ENCODE results near the gene ECHDC3. TPM values are rescaled to one million over a fixed set of nuclear protein-coding genes. Genes with fewer than 3 reads are reported as not detected.
"Not testable (repeated sequence)": the region's sequence is repeated elsewhere in the genome, so short reads cannot be mapped to it uniquely, and the experiment has no call there.

ECHDC3 gene
- total RNA-seq, 1 donor from 2014 or later = 6.1 TPM

DNA sequence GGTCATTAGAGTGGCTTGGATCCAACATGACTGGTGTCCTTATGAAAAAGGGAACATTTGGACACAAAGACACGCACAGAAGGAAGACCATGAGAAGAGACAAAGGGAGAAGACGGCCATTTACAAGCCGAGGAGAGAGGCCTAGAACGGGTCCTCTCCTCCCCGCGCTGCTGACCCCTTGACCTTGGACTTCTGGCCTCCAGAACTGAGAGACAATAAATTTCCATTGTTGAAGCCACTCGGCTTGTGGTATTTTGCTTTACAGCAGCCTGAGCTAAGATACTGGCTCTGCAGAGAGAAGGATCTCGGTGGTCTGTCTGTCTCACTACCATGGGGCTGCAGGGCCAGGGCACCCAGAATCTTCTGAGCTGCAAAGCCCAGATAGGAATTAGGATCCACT is 38.1 kb upstream of the ECHDC3 start:
- H3K36me3 Mint-ChIP-seq (ENCODE audit: low read depth, unreplicated experiment) = no peaks in the 10 kb centered on the region
- H3K4me1 Mint-ChIP-seq (ENCODE audit: unreplicated experiment) = peaks cover 18% of the 10 kb centered on the region
- DNase-seq (ENCODE audit: low spot score) = no peak
- no peak overlapping the region for H3K27ac Mint-ChIP-seq (ENCODE audit: unreplicated experiment)
- no peaks in the 10 kb centered on the region for H3K9me3 Mint-ChIP-seq (ENCODE audit: unreplicated experiment)
- H3K27me3 Mint-ChIP-seq (ENCODE audit: unreplicated experiment) = peaks cover 7% of the 10 kb centered on the region
- H3K4me3 Mint-ChIP-seq (ENCODE audit: unreplicated experiment) = no peak overlapping the region
- TF ChIP-seq, protein P1, sequence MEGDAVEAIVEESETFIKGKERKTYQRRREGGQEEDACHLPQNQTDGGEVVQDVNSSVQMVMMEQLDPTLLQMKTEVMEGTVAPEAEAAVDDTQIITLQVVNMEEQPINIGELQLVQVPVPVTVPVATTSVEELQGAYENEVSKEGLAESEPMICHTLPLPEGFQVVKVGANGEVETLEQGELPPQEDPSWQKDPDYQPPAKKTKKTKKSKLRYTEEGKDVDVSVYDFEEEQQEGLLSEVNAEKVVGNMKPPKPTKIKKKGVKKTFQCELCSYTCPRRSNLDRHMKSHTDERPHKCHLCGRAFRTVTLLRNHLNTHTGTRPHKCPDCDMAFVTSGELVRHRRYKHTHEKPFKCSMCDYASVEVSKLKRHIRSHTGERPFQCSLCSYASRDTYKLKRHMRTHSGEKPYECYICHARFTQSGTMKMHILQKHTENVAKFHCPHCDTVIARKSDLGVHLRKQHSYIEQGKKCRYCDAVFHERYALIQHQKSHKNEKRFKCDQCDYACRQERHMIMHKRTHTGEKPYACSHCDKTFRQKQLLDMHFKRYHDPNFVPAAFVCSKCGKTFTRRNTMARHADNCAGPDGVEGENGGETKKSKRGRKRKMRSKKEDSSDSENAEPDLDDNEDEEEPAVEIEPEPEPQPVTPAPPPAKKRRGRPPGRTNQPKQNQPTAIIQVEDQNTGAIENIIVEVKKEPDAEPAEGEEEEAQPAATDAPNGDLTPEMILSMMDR (IDR thresholded peaks at IDR 0.05; ENCODE audit: unreplicated experiment) = no peak

DNA sequence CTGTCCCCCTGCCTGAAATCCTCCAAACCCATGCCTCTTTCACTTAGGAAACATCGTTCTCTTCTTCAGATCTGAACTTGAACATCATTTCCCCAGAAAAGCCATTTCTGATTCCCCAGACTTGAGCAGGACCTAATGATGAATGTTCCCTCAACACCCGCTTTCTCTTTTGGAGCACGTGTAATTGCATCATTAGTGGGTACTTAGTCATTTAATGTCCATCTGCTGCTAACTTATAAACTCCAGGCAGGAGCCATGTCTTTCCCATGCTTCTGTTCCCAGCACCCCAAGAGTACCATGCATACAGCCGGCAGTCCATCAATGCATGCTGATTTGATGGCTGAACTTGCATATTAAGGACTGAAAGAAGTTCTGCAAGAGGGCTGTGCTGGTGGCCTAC is 36.5 kb upstream of the ECHDC3 start:
- no peak overlapping the region for H3K27ac Mint-ChIP-seq (ENCODE audit: unreplicated experiment)
- H3K4me1 Mint-ChIP-seq (ENCODE audit: unreplicated experiment) = peaks cover 18% of the 10 kb centered on the region
- peaks cover 7% of the 10 kb centered on the region for H3K27me3 Mint-ChIP-seq (ENCODE audit: unreplicated experiment)
- H3K4me3 Mint-ChIP-seq (ENCODE audit: unreplicated experiment) = no peak overlapping the region
- H3K9me3 Mint-ChIP-seq (ENCODE audit: unreplicated experiment) = no peaks in the 10 kb centered on the region
- TF ChIP-seq, protein P1 (IDR thresholded peaks at IDR 0.05; ENCODE audit: unreplicated experiment) = no peak
- DNase-seq (ENCODE audit: low spot score) = no peak
- no peaks in the 10 kb centered on the region for H3K36me3 Mint-ChIP-seq (ENCODE audit: low read depth, unreplicated experiment)

DNA sequence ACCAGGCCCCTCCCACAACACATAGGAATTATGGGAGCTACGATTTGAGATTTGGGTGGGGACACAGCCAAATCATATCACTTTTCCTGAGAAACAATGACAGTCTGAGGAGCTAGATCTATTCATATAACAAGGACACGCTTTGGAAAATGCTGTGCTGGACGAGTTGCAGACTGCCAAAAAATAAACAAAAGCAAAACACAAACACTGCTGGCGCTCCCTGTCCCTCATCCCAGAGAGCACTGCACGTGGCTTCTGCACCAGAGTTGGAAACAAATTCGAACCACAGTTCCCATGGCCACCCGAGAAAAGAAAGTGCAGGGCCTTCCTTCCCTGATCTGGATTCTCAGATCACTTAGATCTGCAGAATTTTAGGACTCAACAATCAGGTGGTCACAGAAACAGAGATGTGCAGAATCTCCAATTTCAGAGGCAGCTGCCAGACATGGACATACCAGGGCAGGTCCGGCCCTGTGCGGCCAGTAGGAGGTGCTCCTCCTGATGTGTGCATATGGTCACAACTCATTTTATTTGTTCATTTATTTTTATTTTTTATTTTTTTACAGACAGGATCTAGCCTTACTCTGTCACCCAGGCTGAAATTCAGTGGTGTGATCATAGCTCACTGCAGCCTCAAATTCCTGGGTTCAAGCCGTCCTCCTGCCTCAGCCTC is 35.2 kb upstream of the ECHDC3 start:
- Mint-ChIP-seq H3K9me3 (ENCODE audit: unreplicated experiment) (no peaks in the 10 kb centered on the region), H3K27me3 (ENCODE audit: unreplicated experiment) (peaks cover 7% of the 10 kb centered on the region), H3K4me1 (ENCODE audit: unreplicated experiment) (peaks cover 18% of the 10 kb centered on the region), H3K4me3 (ENCODE audit: unreplicated experiment) (no peak overlapping the region), H3K36me3 (ENCODE audit: low read depth, unreplicated experiment) (no peaks in the 10 kb centered on the region), H3K27ac (ENCODE audit: unreplicated experiment) (no peak overlapping the region)
- TF ChIP-seq, protein P1 (IDR thresholded peaks at IDR 0.05; ENCODE audit: unreplicated experiment) = peak; percentile 27
- DNase-seq (ENCODE audit: low spot score) = no peak

DNA sequence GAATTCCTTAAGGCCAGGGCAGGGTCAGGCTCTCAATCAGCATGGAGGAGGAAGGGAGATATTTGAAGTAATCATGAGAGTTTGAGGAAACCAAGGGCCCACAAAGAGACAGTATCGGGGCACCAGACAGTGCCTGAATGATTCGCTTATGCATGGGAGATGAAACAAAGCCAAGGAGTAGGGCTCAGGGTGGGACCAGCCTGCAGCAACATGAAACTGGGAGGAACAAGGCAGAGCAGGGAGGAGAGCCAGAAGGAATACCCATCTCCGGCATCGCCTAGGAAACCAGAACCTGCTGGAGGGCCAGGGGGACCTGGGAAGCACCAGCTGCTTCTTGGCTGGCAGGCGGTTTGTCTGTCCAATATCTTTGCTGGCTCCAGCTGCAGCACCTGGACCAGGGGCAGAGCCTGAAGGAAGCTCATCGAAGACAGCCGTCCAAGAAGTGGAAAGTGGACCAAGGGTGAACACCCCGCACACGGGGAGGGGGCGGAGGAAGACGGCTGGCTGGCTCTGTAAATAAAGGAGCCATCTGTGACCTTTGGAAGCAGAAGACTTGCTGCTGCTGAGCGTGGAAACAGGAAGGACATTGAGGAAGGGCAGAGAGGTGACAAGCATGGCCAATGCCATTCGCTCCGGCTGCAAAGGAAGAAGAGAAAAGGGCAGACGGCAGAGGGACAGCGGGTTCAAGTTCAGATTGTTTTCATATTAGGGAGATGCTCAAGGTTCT is 34.4 kb upstream of the ECHDC3 start:
- no peaks in the 10 kb centered on the region for H3K36me3 Mint-ChIP-seq (ENCODE audit: low read depth, unreplicated experiment)
- peaks cover 18% of the 10 kb centered on the region for H3K4me1 Mint-ChIP-seq (ENCODE audit: unreplicated experiment)
- TF ChIP-seq, protein P1 (IDR thresholded peaks at IDR 0.05; ENCODE audit: unreplicated experiment) = no peak
- no peak for DNase-seq (ENCODE audit: low spot score)
- H3K9me3 Mint-ChIP-seq (ENCODE audit: unreplicated experiment) = no peaks in the 10 kb centered on the region
- no peak overlapping the region for H3K27ac Mint-ChIP-seq (ENCODE audit: unreplicated experiment)
- no peak overlapping the region for H3K4me3 Mint-ChIP-seq (ENCODE audit: unreplicated experiment)
- peaks cover 7% of the 10 kb centered on the region for H3K27me3 Mint-ChIP-seq (ENCODE audit: unreplicated experiment)

DNA sequence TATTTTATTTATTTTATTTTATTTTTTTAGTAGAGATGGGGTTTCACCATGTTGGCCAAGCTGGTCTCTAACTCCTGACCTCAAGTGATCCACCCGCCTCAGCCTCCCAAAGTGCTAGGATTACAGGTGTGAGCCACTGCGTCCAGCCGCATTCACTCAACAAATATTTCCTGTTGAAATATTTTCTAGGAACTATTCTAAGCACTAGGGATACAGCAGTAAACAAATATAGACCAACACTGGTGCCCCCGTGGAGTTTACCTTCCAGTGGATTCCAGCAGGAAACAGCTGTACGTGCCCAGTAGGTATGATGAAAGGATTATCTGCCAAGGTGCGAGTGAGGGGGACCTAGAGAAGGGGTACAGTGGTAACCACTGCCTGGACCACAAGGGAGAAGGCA is 33.4 kb upstream of the ECHDC3 start:
- not testable (repeated sequence) for H3K27me3 Mint-ChIP-seq (ENCODE audit: unreplicated experiment); H3K27ac Mint-ChIP-seq (ENCODE audit: unreplicated experiment); H3K9me3 Mint-ChIP-seq (ENCODE audit: unreplicated experiment); H3K36me3 Mint-ChIP-seq (ENCODE audit: low read depth, unreplicated experiment); DNase-seq (ENCODE audit: low spot score); H3K4me3 Mint-ChIP-seq (ENCODE audit: unreplicated experiment)
- peaks cover 18% of the 10 kb centered on the region for H3K4me1 Mint-ChIP-seq (ENCODE audit: unreplicated experiment)

Measured in endothelial cell (in vitro differentiated cells).